Measurements from ENCODE around the gene CDY1B. TPM values are rescaled to one million over a fixed set of nuclear protein-coding genes. Genes with fewer than 3 reads are reported as not detected.
"Not testable (repeated sequence)": the region's sequence is repeated elsewhere in the genome, so short reads cannot be mapped to it uniquely, and the experiment has no call there.

Gene CDY1B, protein sequence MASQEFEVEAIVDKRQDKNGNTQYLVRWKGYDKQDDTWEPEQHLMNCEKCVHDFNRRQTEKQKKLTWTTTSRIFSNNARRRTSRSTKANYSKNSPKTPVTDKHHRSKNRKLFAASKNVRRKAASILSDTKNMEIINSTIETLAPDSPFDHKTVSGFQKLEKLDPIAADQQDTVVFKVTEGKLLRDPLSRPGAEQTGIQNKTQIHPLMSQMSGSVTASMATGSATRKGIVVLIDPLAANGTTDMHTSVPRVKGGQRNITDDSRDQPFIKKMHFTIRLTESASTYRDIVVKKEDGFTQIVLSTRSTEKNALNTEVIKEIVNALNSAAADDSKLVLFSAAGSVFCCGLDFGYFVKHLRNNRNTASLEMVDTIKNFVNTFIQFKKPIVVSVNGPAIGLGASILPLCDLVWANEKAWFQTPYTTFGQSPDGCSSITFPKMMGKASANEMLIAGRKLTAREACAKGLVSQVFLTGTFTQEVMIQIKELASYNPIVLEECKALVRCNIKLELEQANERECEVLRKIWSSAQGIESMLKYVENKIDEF
- not detected for polyA plus RNA-seq (2013, experiment 1 of 2)
- polyA plus RNA-seq (2013, experiment 2 of 2): not detected

DNA sequence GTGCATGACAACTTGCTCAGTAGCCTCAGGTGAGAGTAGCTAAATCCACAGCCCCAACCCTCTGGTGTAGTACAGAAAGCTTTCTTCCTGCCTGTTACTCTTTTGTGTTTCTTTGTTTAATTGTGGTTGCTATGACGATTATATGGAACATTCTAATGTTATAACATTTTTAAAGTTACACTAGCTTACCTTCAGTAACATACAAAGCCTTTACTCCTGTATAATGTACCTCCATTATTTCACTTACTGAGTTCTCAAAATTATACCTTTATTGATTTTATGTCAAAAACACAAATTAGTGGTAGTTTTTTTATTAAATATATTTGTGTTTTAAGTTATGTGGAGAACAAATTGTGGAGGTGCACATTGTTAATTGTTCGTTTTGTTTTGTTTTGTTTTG, at the start of gene CDY1B:
Gene CDY1B (minus strand): TSS at position 101 of the 400 bp plus-strand sequence. CDS start 331 bp downstream, outside the sequence.
- WGBS, 2 experiments (ENCODE audit: insufficient coverage in 2 of 2): no CpG with 5 or more reads among the region's 2 CpGs
- not testable (repeated sequence) for H3K9me3 ChIP-seq (ENCODE audit: control insufficient read depth, low read length); H3K36me3 ChIP-seq (ENCODE audit: control insufficient read depth, insufficient read depth, low read length)

DNA sequence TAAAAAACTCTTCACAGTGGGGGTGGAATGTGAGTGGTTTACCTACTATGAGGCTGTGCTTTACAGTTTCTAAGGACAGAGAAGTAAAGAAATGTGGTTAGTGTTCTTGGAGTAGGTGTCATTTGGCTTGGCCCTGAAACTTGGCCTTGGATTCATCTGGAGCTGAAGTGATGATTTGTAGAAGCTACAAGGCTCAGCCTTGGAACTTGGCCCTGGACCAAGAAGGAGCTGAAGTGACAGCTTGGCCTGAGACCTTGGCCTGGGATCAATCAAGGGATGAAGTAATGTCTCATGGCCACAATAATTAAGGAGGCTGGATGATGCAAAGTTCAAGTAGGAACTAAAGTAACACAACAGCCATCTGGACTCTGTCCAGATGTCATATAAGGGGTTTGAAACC, 1.7 kb upstream of the CDY1B start:
- H3K27ac ChIP-seq (ENCODE audit: low read depth, low read length, severe bottlenecking); H3K9me3 ChIP-seq (ENCODE audit: control insufficient read depth, low read length); H3K4me3 ChIP-seq (ENCODE audit: extremely low read depth, insufficient read depth, low read length, poor library complexity, severe bottlenecking); H3K4me1 ChIP-seq (ENCODE audit: control insufficient read depth, insufficient read depth, low read length, poor library complexity, severe bottlenecking); H3K36me3 ChIP-seq (ENCODE audit: control insufficient read depth, insufficient read depth, low read length): not testable (repeated sequence)

More for the DNA sequence above, at the start of gene CDY1B:
- H3K27ac ChIP-seq (ENCODE audit: low read depth, low read length, severe bottlenecking); H3K4me1 ChIP-seq (ENCODE audit: control insufficient read depth, insufficient read depth, low read length, poor library complexity, severe bottlenecking); H3K4me3 ChIP-seq (ENCODE audit: extremely low read depth, insufficient read depth, low read length, poor library complexity, severe bottlenecking): not testable (repeated sequence)

DNA sequence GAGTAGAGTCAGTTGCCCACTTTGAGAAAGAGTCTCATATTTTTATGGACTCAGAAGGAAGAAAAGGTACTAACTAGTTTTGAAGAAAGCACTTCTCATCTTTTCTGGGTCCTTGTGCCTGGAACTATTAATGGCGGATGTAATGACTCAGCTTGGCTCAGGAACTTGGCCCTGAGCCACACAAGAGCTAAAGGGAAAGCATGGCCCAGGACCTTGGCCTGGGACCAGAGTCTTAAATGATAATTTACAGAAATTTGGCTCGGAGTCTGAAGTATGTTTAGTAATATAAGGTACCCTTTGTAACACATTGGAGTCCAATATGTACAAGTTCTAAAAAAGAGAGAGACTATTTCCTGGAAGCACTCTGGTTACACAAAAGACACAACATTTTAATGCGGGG, 4.6 kb downstream of the CDY1B start:
- H3K4me3 ChIP-seq (ENCODE audit: extremely low read depth, insufficient read depth, low read length, poor library complexity, severe bottlenecking); H3K9me3 ChIP-seq (ENCODE audit: control insufficient read depth, low read length); H3K27ac ChIP-seq (ENCODE audit: low read depth, low read length, severe bottlenecking); H3K4me1 ChIP-seq (ENCODE audit: control insufficient read depth, insufficient read depth, low read length, poor library complexity, severe bottlenecking); H3K36me3 ChIP-seq (ENCODE audit: control insufficient read depth, insufficient read depth, low read length): not testable (repeated sequence)
- WGBS, 2 experiments (ENCODE audit: insufficient coverage in 2 of 2): no CpG with 5 or more reads among the region's 3 CpGs

DNA sequence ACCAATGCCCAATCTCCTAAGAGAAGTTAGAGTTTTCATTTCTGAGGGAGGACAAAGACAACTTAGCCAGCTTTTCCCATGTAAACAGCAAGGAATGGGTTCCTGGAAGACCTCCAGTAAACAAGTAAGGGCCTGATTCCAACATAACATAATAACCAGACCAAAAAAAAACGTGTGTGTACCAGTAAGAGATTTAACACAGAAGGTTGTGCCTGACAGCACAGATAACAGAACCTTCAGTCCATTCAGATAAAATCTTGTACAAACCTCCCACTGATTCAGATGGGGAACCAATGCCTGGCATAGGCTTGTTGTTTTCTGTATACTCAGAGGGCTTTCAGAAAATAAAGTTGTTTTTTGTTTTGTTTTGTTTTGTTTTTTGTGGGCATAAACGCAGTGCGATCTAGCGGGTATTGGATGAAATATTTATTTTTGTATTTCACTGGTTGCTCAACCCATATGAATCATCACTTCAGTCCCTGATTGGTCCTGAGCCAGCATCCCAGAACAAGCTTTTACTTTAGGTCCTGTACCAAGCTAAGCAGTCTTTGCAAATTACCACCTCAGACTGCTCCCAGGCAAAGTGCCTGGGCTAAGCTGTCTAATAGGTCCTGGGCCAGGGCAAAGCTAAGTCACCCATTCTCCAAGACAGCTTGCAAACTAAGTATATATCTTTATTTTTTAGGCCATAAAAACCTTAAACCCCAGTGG, 8.7 kb downstream of the CDY1B start:
- H3K9me3 ChIP-seq (ENCODE audit: control insufficient read depth, low read length); H3K4me1 ChIP-seq (ENCODE audit: control insufficient read depth, insufficient read depth, low read length, poor library complexity, severe bottlenecking); H3K4me3 ChIP-seq (ENCODE audit: extremely low read depth, insufficient read depth, low read length, poor library complexity, severe bottlenecking); H3K27ac ChIP-seq (ENCODE audit: low read depth, low read length, severe bottlenecking); H3K36me3 ChIP-seq (ENCODE audit: control insufficient read depth, insufficient read depth, low read length): not testable (repeated sequence)
- WGBS, 2 experiments (ENCODE audit: insufficient coverage in 2 of 2): no CpG with 5 or more reads among the region's 4 CpGs

DNA sequence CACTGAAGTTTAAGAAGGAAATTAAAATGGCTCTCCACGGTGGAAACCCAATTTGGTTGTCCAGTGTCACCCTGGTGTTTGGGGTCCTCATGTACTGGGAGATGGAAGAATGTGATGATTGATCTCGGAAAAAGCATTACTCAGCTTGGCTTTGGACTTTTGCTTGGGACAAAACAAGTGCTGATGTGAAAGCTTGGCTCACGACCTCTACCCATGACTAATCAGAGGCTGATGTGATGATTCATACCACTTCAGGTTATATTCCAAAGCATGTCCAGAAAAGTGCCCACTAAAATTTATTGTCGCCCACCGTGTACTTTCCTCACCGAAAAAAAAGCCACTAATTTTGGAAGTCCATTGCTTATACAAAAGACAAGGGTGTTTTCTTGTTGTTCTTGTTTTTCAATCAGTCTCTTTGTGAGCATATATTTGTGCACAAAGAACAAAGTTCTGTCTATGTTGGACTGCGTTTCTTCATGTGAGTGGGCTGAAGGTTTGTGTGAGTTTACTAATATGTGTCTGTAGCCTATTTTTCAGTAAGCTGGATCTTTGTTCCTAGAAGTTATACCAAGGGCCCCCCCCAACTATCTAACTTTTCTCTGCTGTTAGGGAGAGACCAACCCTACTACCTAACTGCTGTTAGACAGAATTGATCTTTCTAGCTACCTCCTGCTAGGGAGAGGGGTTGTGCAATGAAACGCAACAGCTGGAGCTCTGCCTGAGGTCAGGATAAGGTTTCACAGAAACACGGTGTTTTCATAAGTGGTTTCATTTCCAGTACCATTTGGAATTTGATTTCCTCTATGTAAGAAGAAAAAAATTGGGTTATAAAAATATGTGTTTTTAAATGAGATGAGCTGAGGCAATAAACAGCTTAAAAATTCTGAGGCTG, 21.4 kb downstream of the CDY1B start:
- not testable (repeated sequence) for H3K27ac ChIP-seq (ENCODE audit: low read depth, low read length, severe bottlenecking); H3K36me3 ChIP-seq (ENCODE audit: control insufficient read depth, insufficient read depth, low read length); H3K4me3 ChIP-seq (ENCODE audit: extremely low read depth, insufficient read depth, low read length, poor library complexity, severe bottlenecking); H3K4me1 ChIP-seq (ENCODE audit: control insufficient read depth, insufficient read depth, low read length, poor library complexity, severe bottlenecking); H3K9me3 ChIP-seq (ENCODE audit: control insufficient read depth, low read length)
- no CpG with 5 or more reads among the region's 9 CpGs for WGBS, 2 experiments (ENCODE audit: insufficient coverage in 2 of 2)

Data from mesodermal cell (in vitro differentiated cells).